ENCODE data around the gene DDX60. TPM values are rescaled to one million over a fixed set of nuclear protein-coding genes. Genes with fewer than 3 reads are reported as not detected.
A peak's percentile ranks its signal among the peaks of the same experiment; 100 is the strongest.

The DDX60 gene
- 10 to 100 TPM in 3 of 4 donors, 1 to 10 TPM in 1; 4.6 to 24.3 (median 13.8) TPM for total RNA-seq

DNA sequence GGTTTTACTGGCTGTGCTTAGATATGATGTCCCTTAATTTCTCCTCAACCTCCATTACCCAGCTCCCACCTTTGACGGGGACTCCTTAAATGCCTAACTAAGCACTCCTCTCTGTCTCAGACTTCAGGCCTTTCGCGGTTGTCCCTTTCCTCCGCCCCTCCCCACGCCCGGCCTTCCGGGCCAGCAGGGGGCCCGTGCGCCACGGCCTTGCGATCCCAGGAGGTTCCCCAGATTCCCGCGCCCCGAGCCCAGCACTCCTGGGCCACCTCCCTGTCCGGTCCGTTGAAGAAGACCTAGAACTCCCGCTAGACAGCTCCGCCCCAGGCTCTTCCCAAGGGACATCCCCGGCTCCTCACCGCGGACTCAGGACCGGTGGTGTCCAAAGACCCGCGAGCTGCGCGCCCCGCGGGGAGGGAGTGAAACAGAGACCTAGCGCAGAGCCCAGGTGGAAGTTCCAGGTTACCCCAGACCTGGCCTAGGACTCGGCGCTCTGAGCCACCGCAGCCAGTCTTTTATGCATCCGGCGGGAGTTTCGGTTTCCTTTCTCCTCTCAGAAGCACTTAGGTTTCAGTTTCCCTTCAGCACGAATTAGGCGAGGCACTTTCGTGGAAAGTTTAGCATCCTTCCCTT lies at the start of gene DDX60:
DDX60 (minus strand) TSS at position 487 of the 630 bp plus-strand sequence. CDS start 7,493 bp downstream, outside the sequence.
- Histone ChIP-seq H3K4me3 (peak within 1 kb of the TSS; percentile 84 to 88), H3K27ac (peak within 1 kb of the TSS; percentile 86 to 97 (median 92)), H3K4me1 (peaks cover 0 to 22% (median 2%) of the 10 kb centered on the region in 3 donors), H3K27me3 (no peaks in the 10 kb centered on the region), H3K36me3 (no peaks in the 10 kb centered on the region), H3K9me3 (no peaks in the 10 kb centered on the region)
- peak; percentile 91 for ATAC-seq
- TF ChIP-seq POLR2A (IDR thresholded peaks at IDR 0.05) (peak in 1 of 2 donors; percentile 33), POLR2AphosphoS5 (IDR thresholded peaks at IDR 0.05) (peak; percentile 47), EP300 (IDR thresholded peaks at IDR 0.05) (no peak)
- TF ChIP-seq, protein P1, sequence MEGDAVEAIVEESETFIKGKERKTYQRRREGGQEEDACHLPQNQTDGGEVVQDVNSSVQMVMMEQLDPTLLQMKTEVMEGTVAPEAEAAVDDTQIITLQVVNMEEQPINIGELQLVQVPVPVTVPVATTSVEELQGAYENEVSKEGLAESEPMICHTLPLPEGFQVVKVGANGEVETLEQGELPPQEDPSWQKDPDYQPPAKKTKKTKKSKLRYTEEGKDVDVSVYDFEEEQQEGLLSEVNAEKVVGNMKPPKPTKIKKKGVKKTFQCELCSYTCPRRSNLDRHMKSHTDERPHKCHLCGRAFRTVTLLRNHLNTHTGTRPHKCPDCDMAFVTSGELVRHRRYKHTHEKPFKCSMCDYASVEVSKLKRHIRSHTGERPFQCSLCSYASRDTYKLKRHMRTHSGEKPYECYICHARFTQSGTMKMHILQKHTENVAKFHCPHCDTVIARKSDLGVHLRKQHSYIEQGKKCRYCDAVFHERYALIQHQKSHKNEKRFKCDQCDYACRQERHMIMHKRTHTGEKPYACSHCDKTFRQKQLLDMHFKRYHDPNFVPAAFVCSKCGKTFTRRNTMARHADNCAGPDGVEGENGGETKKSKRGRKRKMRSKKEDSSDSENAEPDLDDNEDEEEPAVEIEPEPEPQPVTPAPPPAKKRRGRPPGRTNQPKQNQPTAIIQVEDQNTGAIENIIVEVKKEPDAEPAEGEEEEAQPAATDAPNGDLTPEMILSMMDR (IDR thresholded peaks at IDR 0.05) = peak in 3 of 4 experiments; percentile 34 to 67 (median 45)
- WGBS, 2 donors (ENCODE audit: low coverage in 1 of 2) = 0% methylated on average over 12 of the region's 38 CpGs

DNA sequence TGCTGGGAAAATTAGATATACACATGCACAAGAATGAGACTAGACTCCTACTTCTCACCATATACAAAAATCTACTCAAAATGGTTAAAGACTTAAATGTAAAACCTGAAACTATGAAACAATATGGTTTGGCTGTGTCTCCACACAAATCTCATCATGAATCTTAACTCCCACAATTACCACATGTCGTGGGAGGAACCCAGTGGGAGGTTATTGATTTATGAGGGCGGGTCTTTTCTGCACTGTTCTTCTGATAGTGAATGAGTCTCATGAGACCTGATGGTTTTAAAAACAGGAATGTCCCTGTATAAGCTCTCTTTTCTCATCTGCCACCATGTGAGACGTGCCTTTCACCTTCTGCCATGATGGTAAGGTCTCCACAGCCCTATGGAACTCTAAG lies 48.5 kb upstream of the DDX60 start:
- H3K4me1 ChIP-seq = no peaks in the 10 kb centered on the region
- H3K9me3 ChIP-seq = no peaks in the 10 kb centered on the region
- ATAC-seq = no peak
- no peak overlapping the region for H3K4me3 ChIP-seq
- TF ChIP-seq POLR2AphosphoS5 (IDR thresholded peaks at IDR 0.05) (no peak), POLR2A (IDR thresholded peaks at IDR 0.05) (no peak), EP300 (IDR thresholded peaks at IDR 0.05) (no peak)
- TF ChIP-seq, protein P1 (IDR thresholded peaks at IDR 0.05) = no peak
- 89 to 96% methylated on average over 3 of the region's 3 CpGs for WGBS, 2 donors (ENCODE audit: low coverage in 1 of 2)
- no peak overlapping the region for H3K27ac ChIP-seq
- H3K36me3 ChIP-seq = peaks cover 0 to 47% of the 10 kb centered on the region in 2 donors
- no peaks in the 10 kb centered on the region for H3K27me3 ChIP-seq

DNA sequence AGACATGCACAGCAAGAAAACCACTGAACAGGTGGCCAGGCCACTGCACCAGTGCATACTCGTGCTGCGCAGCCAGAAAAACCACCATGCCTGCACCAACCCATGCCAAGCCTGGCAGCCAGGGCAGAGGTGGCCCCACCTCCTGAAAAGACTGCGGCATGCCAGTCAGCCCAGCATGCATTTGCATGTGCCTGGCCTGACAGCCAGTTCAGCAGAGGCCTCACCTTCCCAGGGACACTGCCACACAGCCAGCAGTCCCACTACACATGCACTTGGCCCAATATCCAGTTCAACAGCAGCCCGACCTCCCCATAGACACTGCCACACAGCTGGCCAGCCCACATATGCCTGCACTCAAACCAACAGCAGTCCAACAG lies 43.5 kb upstream of the DDX60 start:
- Histone ChIP-seq H3K27me3 (no peaks in the 10 kb centered on the region), H3K9me3 (no peaks in the 10 kb centered on the region), H3K36me3 (peaks cover 0 to 67% of the 10 kb centered on the region in 2 donors), H3K27ac (no peak overlapping the region), H3K4me3 (no peak overlapping the region), H3K4me1 (no peaks in the 10 kb centered on the region)
- TF ChIP-seq POLR2A (IDR thresholded peaks at IDR 0.05) (no peak), POLR2AphosphoS5 (IDR thresholded peaks at IDR 0.05) (no peak), EP300 (IDR thresholded peaks at IDR 0.05) (no peak)
- TF ChIP-seq, protein P1 (IDR thresholded peaks at IDR 0.05) = no peak
- WGBS, 2 donors (ENCODE audit: low coverage in 1 of 2) = no CpG with 5 or more reads among the region's 4 CpGs
- ATAC-seq = no peak

DNA sequence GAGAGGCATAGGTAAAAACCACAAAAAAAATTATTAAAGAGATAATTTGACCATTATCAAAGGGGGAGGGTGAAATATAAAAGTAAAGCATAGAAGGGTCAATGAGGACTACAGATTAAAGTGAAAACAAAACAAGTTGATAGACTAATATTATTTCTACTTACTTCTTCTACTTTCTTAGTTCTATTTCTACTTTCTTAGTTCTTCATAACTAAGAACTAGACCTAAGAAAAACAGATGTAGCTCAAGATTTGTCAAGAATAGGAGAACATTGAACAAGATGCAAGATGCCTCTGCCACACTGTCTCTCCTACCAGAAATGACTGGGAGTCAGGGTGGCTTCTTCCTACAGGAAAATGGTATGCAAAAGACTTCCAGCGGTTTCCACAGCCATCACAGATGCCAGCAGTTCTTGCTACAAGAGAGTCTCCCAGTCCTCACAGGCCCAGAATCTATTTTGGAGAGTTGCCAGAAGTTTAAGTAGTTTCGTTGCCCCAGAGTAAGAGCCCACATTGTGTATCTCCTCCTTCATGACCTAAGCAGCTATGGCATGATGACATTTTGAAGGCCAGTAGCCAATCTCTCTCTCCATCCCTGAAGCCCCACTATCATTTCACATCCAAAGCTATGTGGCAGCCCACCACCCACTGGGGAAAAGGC lies 42.9 kb upstream of the DDX60 start:
- 82% methylated on average over 2 of the region's 2 CpGs; no CpG with 5 or more reads in 1 of the 2 donors for WGBS, 2 donors (ENCODE audit: low coverage in 1 of 2)
- no peak for ATAC-seq
- H3K27ac ChIP-seq = no peak overlapping the region
- no peaks in the 10 kb centered on the region for H3K9me3 ChIP-seq
- no peaks in the 10 kb centered on the region for H3K4me1 ChIP-seq
- no peak overlapping the region for H3K4me3 ChIP-seq
- TF ChIP-seq EP300 (IDR thresholded peaks at IDR 0.05) (no peak), POLR2A (IDR thresholded peaks at IDR 0.05) (no peak), POLR2AphosphoS5 (IDR thresholded peaks at IDR 0.05) (no peak)
- TF ChIP-seq, protein P1 (IDR thresholded peaks at IDR 0.05) = no peak
- peaks cover 0 to 67% of the 10 kb centered on the region in 2 donors for H3K36me3 ChIP-seq
- no peaks in the 10 kb centered on the region for H3K27me3 ChIP-seq
